SK-N-SH treated with all-trans-retinoic acid at 6 μM for 48 hours (cell line): ENCODE data around the gene PRODH2.
A peak's percentile ranks its signal among the peaks of the same experiment; 100 is the strongest.

Experiments
- ATAC-seq: fragments of 200-7000 bp; cut with Tn5 transposase; 3 replicates; pipeline ENCODE4 v1.9.1; 2020; ENCODE audit warnings: mild to moderate bottlenecking, moderate library complexity
- ARNTL ChIP-seq: fragments of 450-650 bp; formaldehyde crosslinking; IDR thresholded peaks from 2 replicates; pipeline ENCODE4 v1.5.0; 2020; ENCODE audit warnings: low read depth, mild to moderate bottlenecking, moderate library complexity, borderline replicate concordance
- BACH2 ChIP-seq: fragments of 250-450 bp; sonication (Bioruptor Pico); IDR thresholded peaks from 2 replicates; pipeline ENCODE4 v1.9.0; 2021; ENCODE audit warnings: mild to moderate bottlenecking, borderline replicate concordance
- CSDC2 ChIP-seq: fragments of 250-450 bp; sonication (Bioruptor Pico); IDR thresholded peaks from 2 replicates; pipeline ENCODE4 v1.5.0; 2020; ENCODE audit warnings: mild to moderate bottlenecking, moderate library complexity
- CSRNP3 ChIP-seq: fragments of 250-450 bp; sonication (Bioruptor Pico); IDR thresholded peaks from 2 replicates; pipeline ENCODE4 v1.5.1; 2021; ENCODE audit warnings: mild to moderate bottlenecking, moderate library complexity
- ISL1 ChIP-seq: fragments of 250-450 bp; sonication (Bioruptor Pico); IDR thresholded peaks from 2 replicates; pipeline ENCODE4 v2.1.2; 2022; ENCODE audit warnings: mild to moderate bottlenecking, moderate library complexity
- OSR1 ChIP-seq: fragments of 250-450 bp; sonication (Bioruptor Pico); IDR thresholded peaks from 2 replicates; pipeline ENCODE4 v1.8.0; 2022; ENCODE audit warnings: moderate library complexity, mild to moderate bottlenecking, inconsistent platforms
- PATZ1 ChIP-seq: fragments of 250-450 bp; sonication (Bioruptor Pico); IDR thresholded peaks from 2 replicates; pipeline ENCODE4 v1.8.0; 2020; ENCODE audit warnings: mild to moderate bottlenecking, moderate library complexity, borderline replicate concordance
- POU6F1 ChIP-seq: fragments of 250-450 bp; sonication (Bioruptor Pico); IDR thresholded peaks from 2 replicates; pipeline ENCODE4 v1.8.0; 2021; ENCODE audit warnings: low read depth, mild to moderate bottlenecking, moderate library complexity, borderline replicate concordance
- PPARA ChIP-seq: fragments of 250-450 bp; sonication (Bioruptor Pico); IDR thresholded peaks from 2 replicates; pipeline ENCODE4 v1.5.0; 2020; ENCODE audit warnings: mild to moderate bottlenecking, borderline replicate concordance
- TSHZ2 ChIP-seq: fragments of 250-450 bp; sonication (Bioruptor Pico); IDR thresholded peaks from 2 replicates; pipeline ENCODE4 v1.5.0; 2020; ENCODE audit warnings: mild to moderate bottlenecking, moderate library complexity
- ZFP3 ChIP-seq: fragments of 250-450 bp; sonication (Bioruptor Pico); IDR thresholded peaks from 2 replicates; pipeline ENCODE4 v1.5.0; 2020; ENCODE audit warnings: mild to moderate bottlenecking, moderate library complexity
- ZNF70 ChIP-seq: fragments of 450-650 bp; formaldehyde crosslinking; IDR thresholded peaks from 2 replicates; pipeline ENCODE4 v1.5.0; 2020; ENCODE audit warnings: mild to moderate bottlenecking, moderate library complexity
- ZNF8 ChIP-seq: fragments of 450-650 bp; formaldehyde crosslinking; IDR thresholded peaks from 2 replicates; pipeline ENCODE4 v1.5.0; 2020; ENCODE audit warnings: mild to moderate bottlenecking, moderate library complexity

Gene PRODH2

GRCh38 chr19:35777961-35778360 is 34.7 kb downstream of the PRODH2 start (continued):
- TF ChIP-seq PATZ1 (no peak), ZFP3 (CRISPR knock-in tag) (no peak), CSDC2 (no peak), ARNTL (CRISPR knock-in tag) (no peak), CSRNP3 (CRISPR knock-in tag) (no peak), ZNF8 (no peak), ISL1 (CRISPR knock-in tag) (no peak), OSR1 (CRISPR knock-in tag) (no peak), POU6F1 (CRISPR knock-in tag) (no peak)

DNA sequence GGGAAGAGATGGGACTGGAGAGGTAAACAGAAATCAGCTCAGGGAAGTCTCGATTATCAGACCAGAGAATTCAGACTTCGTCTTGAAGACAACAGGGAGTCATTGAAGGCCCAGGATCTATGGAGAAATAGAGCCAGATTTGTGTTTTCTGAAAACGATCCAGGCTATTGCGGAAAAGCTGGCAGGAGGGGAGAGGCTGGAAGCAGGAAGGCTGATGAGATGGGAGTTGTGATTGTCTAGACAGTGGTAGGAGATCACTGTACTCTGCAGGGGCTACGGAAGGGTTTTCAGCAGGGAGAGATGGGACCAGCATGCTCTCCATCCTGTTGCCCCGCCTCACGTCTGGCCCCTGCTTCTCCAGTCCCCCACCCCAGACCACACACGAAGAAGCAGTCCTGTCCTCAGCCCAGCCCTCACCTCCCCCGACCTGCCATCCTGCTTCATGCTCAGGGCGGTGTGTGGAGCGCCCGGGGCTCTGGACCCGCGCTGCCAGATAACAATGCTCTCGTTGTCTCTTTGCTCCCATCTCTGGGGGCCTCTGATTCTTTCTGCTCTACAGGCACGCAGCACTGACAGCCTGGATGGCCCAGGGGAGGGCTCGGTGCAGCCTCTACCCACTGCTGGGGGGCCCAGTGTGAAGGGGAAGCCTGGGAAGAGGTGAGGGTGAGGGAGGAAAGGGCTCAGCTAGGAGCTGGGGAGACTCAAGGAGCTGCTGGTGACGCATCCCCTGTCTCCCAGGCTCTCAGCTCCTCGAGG is 35.4 kb downstream of the PRODH2 start:
- no peak for TF ChIP-seq PPARA (CRISPR knock-in tag)
- no peak for TF ChIP-seq ARNTL (CRISPR knock-in tag)
- TF ChIP-seq POU6F1 (CRISPR knock-in tag) = no peak
- ATAC-seq = no peak

GRCh38 chr19:35776102-35776788 is 36.4 kb downstream of the PRODH2 start:
- no peak for ATAC-seq
- TF ChIP-seq CSRNP3 (CRISPR knock-in tag) = no peak
- TF ChIP-seq ZNF70 = peak; percentile 97

DNA sequence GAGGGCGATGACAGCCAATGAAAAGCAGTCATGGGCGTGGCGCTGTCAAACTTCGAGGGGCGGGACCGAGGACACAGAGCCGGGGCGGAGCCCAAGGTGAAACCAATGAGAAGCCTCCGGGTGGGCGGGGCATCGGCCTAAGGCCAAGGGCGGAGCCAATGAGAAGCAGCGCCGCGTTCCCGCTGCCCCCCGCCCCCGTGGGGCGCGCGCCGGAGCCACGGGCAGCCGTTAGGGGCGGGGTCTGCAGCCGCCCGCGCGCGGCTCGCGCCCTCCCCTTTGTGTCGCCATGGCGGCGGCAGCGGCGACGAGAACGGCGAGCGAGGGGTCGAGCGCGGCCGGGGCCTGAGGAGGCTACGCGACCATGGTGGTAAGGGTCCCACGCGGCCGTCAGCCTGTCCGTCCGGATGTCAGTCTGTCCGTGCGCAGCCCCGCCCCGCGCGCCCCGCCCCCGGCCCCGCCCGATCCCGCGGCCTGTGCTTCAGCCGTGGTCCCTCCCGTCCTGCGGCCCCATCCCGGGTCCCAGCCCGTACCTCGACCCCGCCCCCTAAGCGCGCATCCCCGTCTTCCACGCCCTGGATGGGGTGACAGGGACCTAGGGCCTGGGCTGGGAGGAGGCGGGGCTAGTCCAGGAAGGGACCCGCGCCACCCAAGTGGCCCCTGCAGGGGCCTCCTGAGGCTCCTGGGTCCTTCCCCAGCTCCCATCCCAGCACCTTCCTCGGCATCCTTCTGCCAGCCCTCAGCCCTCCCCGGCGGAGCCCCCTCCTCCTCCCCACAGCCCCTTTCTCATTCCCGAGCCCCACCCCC is 37.1 kb downstream of the PRODH2 start, which contains the start of gene ARHGAP33:
Gene ARHGAP33 (plus strand): TSS at position 267 of the 804 bp plus-strand sequence. CDS start 95 bp downstream, at position 362.
- ATAC-seq = peak; percentile 90
- TF ChIP-seq BACH2 (CRISPR knock-in tag) (no peak), TSHZ2 (0 out of 2 replicates have a peak, but pooled peaks have one; percentile 19)
